WTC11 (cell line): ENCODE data around the gene PAQR6.

Source experiments
- ATF2 ChIP-seq: sonication (generic); formaldehyde crosslinking; IDR thresholded peaks from 2 replicates; pipeline ENCODE4 v1.8.1; 2022; ENCODE audit warnings: low read depth, missing genetic modification reagents, borderline replicate concordance
- HMGXB4 ChIP-seq: sonication (generic); formaldehyde crosslinking; IDR thresholded peaks from 2 replicates; pipeline ENCODE4 v1.8.1; 2023; ENCODE audit warnings: mild to moderate bottlenecking, moderate library complexity, missing genetic modification reagents
- PREB ChIP-seq: sonication (generic); formaldehyde crosslinking; IDR thresholded peaks from 2 replicates; pipeline ENCODE4 v1.8.1; 2022; ENCODE audit warnings: mild to moderate bottlenecking, missing genetic modification reagents, moderate library complexity, borderline replicate concordance
- TEAD4 ChIP-seq: sonication (generic); formaldehyde crosslinking; IDR thresholded peaks from 2 replicates; pipeline ENCODE4 v1.8.0; 2022; ENCODE audit warnings: mild to moderate bottlenecking, missing genetic modification reagents
- TF ChIP-seq, protein P1 (sequence below): sonication (generic); formaldehyde crosslinking; IDR thresholded peaks from 2 replicates; pipeline ENCODE4 v1.8.0; 2022; ENCODE audit warnings: mild to moderate bottlenecking, missing genetic modification reagents
- TF ChIP-seq, protein P2 (sequence below): fragments of 200-600 bp; IDR thresholded peaks from 2 replicates; pipeline ENCODE4 v1.8.0; 2022; ENCODE audit warnings: antibody characterized with exemption

GRCh38 chr1:156230473-156230837 lies 17.4 kb downstream of the PAQR6 start:
- TF ChIP-seq, protein P1, sequence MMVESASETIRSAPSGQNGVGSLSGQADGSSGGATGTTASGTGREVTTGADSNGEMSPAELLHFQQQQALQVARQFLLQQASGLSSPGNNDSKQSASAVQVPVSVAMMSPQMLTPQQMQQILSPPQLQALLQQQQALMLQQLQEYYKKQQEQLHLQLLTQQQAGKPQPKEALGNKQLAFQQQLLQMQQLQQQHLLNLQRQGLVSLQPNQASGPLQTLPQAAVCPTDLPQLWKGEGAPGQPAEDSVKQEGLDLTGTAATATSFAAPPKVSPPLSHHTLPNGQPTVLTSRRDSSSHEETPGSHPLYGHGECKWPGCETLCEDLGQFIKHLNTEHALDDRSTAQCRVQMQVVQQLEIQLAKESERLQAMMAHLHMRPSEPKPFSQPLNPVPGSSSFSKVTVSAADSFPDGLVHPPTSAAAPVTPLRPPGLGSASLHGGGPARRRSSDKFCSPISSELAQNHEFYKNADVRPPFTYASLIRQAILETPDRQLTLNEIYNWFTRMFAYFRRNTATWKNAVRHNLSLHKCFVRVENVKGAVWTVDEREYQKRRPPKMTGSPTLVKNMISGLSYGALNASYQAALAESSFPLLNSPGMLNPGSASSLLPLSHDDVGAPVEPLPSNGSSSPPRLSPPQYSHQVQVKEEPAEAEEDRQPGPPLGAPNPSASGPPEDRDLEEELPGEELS (CRISPR knock-in tag) = no peak
- TF ChIP-seq, protein P2, sequence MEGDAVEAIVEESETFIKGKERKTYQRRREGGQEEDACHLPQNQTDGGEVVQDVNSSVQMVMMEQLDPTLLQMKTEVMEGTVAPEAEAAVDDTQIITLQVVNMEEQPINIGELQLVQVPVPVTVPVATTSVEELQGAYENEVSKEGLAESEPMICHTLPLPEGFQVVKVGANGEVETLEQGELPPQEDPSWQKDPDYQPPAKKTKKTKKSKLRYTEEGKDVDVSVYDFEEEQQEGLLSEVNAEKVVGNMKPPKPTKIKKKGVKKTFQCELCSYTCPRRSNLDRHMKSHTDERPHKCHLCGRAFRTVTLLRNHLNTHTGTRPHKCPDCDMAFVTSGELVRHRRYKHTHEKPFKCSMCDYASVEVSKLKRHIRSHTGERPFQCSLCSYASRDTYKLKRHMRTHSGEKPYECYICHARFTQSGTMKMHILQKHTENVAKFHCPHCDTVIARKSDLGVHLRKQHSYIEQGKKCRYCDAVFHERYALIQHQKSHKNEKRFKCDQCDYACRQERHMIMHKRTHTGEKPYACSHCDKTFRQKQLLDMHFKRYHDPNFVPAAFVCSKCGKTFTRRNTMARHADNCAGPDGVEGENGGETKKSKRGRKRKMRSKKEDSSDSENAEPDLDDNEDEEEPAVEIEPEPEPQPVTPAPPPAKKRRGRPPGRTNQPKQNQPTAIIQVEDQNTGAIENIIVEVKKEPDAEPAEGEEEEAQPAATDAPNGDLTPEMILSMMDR = no peak
- no peak for TF ChIP-seq TEAD4 (CRISPR knock-in tag)
- TF ChIP-seq PREB (CRISPR knock-in tag) = no peak
- TF ChIP-seq HMGXB4 (CRISPR knock-in tag) = no peak
- TF ChIP-seq ATF2 (CRISPR knock-in tag) = no peak
